Glomerular visceral epithelial cell (primary cell): ENCODE results near the gene PARVB.
A peak's percentile ranks its signal among the peaks of the same experiment; 100 is the strongest.

Experiments
- DNase-seq: peaks from one replicate; pipeline ENCODE4 v3.0.0-alpha.2; 2016; ENCODE audit errors: extremely low spot score

The PARVB gene

DNA sequence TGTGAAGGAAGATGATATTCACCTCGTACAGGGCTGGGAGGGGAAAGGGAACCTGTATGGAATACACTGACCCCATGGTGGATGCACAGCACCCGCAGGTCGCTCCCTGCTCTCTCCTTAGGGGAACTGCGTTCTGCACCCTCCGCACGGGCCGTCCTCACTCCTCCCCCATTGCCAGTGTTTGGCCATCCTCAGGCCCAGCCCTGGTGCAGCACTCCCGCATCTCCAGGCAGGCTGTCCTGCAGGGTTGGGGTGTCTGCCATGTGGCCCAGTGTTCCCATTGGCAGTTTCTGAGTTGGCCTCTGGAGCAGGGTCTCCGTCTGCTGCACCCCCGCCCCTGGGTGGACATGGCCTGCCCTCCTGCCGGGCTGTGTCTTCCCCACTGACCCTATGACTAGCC, 137.6 kb downstream of the PARVB start:
- no peak for DNase-seq

DNA sequence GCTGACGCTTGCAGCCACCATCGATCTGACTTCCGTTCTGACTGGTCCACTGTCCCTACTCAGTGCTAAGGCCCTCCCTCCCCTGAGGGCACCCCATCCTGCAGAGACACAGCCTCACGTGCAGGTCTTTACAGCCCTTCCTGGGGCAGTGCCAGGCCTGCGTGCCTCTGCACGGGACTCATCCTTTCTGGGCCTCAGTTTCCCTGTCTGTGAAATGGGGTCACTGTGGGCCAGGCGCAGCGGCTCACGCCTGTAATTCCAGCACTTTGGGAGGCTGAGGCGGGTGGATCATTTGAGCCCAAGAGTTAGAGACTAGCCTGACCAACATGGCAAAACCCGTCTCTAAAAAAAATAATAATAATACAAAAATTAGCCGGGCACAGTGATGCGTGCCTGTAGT, 138.9 kb downstream of the PARVB start:
- DNase-seq: no peak

DNA sequence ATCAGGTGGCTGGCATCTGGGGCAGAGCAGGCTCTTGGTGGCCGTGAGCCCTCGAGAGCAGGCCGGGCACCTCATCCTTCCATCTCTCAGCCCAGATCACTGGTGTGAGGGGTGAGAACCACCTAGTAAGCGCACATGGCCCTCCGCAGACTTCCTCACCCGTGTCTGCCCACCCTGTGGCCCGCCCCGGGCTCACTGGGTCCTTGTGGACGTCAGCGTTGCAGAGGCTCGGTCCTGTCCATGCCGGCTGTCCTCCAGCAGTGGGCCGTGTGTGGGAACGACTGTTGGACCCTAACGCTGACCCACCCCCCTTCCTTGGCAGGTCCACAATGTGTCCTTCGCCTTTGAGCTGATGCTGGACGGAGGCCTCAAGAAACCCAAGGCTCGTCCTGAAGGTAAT, 139.4 kb downstream of the PARVB start:
- DNase-seq: no peak

DNA sequence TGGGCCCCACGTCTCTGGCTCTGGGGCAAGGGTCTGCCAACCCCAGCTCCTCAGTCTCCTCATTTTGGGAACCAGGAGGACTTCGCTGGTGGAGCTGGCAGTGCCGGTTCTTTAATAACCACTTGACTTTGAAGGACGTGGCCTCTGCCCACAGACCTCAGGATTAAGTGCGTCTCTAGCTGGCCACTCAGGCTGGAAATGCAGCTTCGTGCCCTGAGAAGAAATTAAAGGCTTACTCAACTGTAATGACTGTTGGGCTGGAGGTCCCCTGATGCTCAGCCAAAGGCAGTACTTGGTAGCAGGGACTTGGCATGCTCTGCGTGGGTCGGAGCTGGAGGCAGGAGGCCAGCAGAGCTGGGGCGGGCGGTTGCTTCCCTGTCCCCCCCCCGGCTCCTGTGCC, 139.9 kb downstream of the PARVB start:
- no peak for DNase-seq

DNA sequence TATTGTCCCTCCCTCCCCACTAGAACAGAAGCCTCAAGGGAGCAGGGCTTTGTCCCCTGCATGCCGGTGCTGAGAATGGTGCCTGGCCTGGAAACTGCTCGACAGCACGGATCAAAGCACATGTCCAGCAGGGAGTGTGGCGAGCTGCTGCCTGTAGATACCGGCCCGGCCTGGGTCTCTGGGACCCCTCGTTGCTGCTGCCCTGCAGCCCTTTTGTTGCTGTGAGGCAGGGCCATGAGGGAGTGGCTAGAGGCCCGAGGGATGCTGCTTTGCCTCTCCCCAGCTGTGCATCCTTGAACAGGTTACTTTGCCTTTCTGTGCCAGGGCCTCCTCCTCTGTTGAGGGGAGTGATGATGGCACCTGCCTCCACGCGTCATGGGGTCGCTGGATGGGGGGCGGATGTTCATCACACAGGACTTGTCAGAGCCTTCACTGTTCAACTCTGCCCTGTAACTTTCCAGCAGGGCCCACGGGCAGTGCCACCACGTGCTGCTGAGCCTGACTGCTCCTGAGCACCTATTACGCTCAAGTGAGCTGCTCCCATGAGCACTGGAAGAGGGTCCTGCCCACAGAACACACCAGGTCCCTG, 141.3 kb downstream of the PARVB start:
- DNase-seq: no peak

DNA sequence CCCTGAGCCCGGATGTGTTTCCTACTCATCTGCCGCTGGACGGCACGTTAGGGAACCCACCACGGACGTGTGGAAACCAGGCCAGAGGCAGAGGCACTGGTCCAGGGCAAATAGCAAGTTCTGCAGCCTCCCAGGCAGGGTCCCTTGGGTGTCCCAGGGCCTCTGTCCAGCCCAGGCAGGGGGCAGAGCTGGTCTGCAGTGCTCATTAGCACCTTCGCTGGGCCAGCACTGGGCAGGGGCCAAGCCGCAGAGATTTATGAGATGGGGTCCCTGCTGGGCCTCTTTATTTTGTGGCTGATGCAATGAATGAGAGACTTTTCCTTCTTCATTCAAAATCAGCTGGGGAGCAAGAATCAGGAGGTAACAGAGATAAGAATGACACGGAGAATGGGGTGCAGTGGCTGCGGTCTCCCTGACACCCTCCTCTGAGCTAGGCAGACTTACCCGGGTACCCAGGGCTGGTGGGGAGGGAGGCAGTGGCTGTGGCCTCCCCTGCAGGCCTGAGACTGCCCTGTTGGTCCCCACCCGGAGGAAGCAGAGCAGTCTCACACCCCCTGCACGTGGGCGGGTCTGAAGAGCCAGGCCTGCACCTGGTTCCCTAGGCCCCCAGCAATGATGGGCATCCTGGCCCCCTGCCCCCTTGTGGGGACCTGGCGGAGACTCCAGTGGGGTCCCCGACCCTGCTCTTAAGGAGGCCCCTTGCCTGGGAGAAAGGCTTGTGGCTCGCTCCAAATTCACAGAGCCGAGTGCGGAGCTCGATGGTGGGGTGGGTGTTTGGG, 142.6 kb downstream of the PARVB start:
- no peak for DNase-seq

DNA sequence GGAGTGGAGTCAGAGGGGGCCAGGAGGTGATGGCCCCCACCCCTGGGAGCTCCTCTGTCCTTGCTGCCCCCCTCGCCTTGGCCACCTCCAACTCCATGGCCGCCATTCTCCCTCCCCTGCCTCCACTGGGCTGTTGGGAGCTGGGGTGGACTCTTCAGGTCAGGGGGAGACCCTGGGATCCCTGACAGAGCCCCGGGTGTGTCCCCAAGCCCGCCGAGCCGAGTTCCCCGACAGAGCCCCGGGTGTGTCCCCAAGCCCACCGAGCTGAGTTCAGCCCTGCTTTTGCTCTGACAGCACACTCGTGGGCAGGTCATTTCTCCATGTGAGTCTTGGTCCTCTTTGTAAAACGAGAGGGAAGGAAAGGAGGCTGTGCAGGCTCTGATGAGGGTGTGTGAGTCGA, 143.4 kb downstream of the PARVB start:
- DNase-seq: no peak

DNA sequence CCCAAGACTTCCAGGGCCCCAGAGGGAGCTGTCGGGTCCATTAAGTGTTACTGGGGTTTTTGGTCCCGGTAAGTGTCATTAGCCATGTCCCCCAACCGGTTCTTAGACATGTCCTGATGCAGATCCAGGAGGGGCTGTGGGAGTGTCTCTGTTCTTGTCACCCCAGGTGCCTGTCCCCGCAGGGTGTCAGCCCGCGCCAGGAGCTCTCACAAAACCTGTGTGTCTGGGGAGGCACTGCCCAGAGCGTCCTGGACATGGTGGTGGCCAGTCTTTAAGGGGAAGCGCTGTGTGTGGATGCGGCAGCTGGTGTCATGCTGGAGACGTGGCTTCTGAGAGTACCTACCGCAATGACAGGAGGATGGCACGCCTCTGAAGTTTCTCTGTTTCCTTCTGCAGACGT, 144.1 kb downstream of the PARVB start:
- no peak for DNase-seq

DNA sequence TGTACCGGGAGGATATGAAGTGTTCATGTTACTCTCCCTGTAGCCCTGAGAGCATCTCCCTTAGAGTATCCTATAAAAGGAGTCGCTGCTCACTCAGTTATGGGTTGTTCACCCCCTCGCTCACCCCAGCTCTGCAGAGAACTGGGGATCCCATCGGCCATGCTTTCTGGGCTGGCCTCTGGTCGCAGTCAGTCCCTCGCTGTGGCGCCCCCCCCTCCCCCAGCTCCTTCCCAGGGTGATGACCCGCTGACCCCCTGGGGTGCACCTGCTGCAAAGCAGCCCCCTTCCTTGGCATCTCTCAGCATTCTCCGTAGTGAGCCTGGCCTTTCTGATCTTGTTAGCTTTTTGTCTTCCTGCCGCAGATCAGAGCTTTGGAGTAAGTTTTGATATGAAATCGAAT, 146.4 kb downstream of the PARVB start:
- DNase-seq: no peak

DNA sequence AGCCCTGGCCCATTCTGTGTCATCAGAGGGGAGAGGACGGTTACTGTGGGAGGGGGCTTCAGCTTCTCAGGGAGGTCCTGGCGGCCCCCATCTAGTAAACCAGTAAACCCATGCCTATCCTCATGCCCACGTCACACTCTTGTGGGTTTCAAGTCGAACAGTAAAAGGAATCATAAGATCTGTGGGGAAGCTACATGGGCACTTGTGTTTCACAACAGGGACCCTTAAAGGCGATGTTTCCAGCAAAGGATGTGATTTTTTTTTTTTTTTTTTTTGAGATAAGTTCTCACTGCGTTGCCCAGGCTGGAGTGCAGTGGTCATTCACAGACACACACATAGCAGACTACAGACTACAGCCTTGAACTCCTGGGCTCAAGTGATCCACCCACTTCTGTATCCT, 147.5 kb downstream of the PARVB start:
- no peak for DNase-seq

DNA sequence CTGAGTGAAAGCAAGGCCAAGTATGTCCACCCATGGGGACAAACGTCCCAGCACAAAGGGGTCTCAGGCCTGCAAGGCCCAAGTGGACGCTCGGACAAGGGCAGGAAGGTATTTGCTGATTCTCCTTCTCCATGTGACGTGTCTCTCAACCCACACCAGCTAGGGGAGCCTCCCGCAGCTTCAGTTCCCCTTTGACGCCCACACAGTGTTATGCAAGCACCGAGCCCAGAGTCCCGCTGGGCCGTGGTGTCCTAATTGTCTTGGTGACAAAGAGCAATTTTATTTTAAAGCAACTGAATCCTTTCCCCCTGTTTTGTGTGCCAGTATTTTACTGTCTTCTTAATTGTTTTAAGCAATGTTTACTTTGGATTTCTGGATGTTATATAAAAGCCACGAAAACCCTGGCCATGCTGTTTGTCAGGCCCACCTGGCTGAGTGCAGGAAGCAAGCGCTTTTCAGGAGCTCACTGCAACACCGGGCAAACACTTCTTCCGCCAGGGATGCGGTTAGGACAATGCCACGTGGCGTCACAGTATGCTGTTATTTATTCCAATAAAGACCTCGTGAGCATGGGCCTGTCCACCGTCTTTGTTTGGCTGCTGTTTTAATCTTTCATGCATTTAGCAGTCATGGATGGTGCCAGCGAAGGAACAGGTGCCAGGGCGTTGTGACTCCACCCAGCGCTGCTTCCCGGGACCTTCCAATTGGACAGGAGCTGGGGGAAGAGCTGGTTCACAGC, 148.4 kb downstream of the PARVB start:
- DNase-seq: no peak

DNA sequence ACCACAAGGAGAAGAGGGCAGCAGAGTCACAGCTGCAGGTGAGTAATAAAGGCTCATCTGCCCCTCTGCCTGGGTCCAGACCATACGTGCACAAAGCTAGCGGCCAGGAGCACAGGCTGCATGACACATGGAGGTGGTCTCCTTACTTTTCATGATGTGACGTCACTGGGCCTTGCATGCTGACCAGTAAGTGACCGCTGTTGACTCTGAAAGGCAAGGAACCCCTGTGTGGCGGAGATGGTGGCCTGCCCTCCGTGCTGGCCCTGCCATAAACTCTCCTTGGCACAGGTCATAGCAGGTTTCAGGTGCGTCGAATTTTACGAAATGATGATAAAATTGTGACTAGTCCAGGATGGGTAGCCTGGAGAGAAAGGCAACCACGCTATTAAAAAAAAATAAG, 149.1 kb downstream of the PARVB start:
- DNase-seq: no peak

DNA sequence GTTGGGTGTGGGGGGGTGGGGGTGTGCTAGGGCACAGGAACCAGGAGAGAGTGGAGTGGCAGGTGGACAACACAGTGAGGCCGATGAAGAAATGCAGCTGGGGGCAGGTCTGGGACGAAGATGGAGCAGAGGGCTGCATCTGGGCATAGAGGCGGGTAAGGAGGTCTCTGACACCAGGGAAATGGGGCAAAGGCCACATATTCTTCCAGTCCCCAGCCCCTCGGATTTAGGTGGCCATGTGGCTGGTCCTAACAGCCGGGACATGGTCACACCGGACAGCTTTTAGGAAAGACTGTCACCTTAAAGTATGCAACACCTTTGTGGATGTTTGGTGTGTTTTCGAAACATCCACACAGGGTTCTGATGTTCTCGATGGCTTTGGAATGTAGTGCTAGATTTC, 151.6 kb downstream of the PARVB start:
- DNase-seq: no peak

DNA sequence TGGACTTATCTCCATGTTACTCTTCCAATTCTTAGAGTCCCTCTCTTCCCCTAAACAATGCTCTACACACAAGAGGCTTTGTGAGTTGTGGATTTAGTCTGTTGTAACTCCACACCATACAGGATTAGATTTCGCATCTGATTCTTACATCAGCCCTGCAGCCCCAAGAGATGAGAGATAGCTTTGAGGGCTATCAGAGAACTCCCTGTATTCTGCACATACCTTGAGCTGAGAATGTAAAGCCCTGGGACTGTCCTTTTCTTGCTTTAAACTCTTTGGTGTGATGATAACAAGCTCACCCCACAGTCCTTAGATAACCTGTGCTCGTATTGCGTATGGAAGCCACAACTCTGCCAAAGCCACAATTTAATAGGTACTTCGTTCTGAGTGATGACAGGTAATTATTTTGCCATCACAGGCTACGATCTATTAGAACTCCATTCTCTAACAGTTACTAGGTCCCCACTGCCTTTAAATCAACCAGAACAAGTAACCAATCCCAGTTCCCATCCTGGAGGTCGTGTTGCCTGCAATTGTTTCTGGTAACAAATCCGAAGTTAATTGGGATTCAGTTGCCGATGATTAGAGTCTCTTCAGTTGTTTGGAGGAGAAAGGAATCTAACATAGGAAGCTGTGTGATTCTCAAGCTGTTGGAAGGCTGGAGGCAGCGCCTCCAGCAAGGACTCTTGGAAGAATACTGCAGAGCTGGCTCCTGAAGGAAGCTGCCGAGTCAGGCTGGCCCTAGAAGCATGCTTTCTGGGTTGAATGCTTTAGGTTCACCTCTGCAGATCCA, 155.3 kb downstream of the PARVB start:
- DNase-seq: no peak

DNA sequence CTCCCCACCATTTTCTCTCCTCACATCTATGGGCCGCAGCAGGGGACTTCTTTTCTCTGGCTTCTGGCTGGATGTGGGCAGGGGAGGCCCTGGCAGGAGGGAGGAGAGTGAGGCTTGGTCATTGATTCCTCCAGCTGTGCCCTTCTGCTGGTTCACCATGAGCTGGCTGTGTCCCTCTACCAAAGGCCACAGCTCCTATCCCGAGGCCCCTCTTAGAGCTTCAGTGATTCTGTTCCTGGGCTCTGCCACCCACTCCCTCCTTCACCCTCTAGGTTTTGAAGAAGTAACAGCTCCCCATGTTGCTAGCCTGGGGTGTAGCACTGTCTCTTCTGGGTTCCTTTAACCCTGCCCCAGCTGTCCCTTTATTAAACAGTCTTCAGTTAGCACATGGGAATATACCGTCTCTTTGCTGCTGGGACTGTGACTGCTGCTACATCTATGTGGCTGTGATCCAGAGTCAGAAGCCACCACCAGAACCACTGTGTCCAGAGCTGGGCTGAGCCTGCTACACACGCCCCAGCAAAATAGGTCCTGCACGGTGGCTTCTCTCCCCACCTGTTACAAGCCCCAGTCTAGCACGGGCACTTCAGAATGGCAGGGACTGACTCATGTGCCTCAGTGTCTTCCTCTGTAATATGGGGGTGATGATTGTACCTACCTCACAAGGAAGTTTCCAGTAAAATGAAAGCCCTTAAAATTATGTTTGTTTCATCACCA, 156.0 kb downstream of the PARVB start:
- DNase-seq: no peak

DNA sequence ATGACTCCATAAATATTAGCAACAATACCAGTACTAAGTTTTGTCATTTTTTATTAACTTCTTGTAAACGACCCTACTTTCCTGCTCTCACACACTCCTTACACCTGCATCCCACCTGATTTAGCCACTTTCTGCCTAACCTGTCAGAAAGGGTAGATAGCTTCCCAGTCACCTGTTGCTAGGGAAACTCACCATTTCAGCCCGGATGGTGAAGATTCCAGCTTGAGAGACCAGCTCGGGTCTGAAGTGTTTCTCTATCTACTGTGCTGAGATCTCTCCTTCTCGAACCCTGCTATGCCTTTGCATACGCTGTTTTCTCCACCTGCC, 156.6 kb downstream of the PARVB start, which contains the start of gene PARVG:
Gene PARVG (plus strand): TSS at position 220 of the 327 bp plus-strand sequence. CDS start 2,405 bp downstream, outside the sequence.
- DNase-seq: no peak

DNA sequence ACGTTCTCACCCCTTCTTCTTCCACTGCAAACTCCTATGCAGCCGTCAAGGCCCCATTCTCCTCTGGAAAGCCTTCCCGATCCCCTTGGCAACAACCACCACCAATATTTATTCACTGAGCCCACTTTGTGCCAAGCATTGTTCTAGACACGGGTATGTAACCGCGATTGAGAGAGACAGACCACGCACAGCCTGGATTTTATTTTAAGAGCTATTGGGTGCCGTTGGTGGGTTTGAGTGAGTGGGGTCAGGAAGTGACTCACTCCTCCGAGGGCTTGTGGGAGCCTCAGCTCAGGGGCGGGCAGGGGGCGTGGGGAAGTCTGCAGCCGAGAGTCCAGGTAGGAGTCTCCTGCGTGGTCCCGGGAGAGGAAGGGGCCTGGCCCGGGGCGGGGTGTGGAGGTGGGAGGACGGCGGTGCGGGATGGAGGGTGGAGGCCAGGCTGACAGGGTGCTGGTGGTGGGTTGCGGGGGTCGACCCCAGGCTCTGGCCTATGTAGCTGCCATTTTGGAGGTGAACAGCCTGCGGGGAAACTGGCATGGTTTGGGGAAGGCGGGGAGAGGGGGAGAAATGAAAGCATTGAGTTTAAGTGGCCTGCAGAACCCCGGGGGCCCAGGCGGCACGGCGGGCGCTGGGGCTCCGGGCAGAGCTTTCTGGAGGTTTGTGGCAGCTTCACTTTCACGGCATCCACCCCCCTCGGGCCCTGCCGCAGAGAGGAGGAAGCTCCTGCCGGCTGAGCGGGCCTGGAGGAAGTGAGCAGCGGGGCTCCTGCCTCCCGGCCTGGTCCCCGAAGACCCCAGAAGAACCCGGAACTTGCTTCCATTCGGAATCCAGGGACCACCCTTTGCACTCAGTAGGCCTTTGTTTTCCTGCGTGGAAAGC, 157.2 kb downstream of the PARVB start:
- DNase-seq: peak; percentile 16

DNA sequence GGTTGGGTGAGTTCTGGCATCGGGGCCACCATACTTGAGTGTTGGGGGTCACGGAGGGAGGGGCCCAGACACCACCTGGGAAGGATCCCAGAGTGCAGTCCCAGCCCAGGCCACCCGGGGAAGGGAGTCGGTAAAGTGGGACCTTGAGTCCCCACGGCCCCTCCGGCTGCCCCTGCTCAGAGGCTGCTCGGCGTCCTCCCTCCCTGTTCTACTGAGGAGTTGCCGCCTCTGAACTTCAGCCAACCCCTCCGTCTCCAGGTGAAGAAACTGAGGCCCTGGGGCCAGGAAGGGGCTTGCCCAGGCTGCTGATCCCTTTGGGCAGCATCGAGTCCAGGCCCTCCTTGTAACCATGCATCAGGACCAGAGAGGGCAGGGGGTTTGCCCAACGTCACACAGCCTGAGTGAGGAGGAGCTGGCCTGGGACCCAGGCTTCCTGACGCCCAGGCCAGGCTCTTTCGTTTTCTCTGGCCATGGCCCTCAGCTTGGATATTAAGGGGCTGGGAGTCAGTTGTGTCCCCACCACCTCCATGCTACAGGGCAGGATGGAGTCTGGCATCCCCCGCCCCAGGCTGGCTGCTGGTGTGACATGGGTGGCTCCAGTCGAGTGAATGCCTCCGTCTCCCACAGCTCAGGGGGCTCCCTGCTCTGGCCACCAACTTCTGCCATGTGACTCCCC, 157.9 kb downstream of the PARVB start:
- no peak for DNase-seq

DNA sequence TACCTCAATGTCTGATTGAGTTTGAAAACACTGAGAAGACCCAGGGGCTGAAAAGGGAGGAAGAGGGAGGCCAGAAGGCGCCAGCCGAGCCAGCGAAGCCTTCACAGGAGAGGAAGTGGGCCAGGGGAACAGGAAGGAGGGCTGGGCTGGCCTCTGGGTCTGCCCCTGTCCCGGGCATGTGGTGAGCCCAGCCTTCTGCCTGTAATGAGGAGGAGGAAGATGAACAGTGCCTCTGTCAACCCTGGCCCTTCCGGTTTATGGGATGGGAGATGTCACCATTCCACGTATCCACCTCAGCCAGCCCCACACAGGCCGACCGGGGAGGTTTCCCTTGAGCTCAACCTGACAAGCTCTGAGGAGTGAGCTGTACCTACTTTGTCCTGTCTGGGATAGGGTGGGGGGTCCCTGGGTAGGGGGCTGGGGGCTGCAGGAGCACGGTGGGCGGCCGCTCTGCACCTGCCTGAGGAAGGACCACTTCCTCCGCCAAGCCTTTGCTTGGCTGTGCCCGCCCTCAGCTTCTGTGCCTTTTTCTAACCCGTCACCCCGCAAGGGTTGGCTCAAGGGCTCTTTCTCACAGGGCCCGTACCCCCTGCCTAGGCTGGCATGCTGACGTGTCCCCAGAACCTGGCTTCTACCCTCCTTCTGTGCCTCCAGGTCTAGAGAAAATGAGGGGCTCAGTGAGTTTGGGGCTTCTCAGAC, 158.6 kb downstream of the PARVB start:
- no peak for DNase-seq

DNA sequence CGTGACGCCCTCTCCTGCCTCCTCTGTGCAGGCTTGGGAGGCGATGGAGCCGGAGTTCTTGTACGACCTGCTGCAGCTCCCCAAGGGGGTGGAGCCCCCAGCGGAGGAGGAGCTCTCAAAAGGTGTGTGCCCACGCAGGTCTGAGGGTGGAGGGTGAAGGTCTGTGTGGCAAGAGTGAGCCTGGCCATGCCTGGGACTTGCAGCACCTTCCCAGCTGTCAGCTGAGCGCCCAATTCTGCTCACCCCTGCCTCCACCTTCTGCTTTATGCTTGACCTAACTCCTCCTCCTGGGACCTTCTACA, 159.1 kb downstream of the PARVB start:
- DNase-seq: no peak
